Prostate gland (tissue), 2 donors: ENCODE measurements around the gene PIWIL1.

Experiments used
- POLR2A ChIP-seq: fragments of 450-650 bp; IDR thresholded peaks from one replicate; pipeline ENCODE4 v1.6.1; 2016; ENCODE audit warnings: antibody characterized with exemption, mild to moderate bottlenecking
- TF ChIP-seq, protein P1 (sequence below), 4 experiments: fragments of 200-600 bp in 2 of 4; fragments of 450-650 bp in 2 of 4; sonication (generic) in 2 of 4; IDR thresholded peaks; 1 replicate in 3 of 4; 2 replicates in 1 of 4; pipeline ENCODE4 v1.5.1; 2016 to 2019; ENCODE audit warnings: antibody characterized with exemption in 4 of 4, mild to moderate bottlenecking in 2 of 4, moderate library complexity in 2 of 4

DNA sequence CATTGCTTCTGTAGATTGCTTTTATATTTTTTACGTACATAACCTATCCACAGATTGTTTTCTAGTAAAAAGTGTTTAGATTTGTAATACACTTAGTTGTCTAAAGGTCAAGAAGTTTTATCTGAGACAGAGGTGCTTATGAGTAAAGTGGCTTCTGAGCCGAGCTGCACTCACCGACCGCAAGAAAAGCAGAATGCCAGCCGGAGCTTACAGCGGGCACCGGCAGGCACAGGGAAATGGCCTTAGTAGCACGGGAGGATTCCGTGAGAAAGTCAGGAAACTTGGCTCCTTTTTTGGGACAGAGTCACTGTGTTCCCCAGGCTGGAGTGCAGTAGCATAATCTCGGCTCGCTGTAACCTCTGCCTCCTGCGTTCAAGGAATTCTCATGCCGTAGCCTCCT, 29.8 kb downstream of the PIWIL1 start:
- TF ChIP-seq, protein P1, sequence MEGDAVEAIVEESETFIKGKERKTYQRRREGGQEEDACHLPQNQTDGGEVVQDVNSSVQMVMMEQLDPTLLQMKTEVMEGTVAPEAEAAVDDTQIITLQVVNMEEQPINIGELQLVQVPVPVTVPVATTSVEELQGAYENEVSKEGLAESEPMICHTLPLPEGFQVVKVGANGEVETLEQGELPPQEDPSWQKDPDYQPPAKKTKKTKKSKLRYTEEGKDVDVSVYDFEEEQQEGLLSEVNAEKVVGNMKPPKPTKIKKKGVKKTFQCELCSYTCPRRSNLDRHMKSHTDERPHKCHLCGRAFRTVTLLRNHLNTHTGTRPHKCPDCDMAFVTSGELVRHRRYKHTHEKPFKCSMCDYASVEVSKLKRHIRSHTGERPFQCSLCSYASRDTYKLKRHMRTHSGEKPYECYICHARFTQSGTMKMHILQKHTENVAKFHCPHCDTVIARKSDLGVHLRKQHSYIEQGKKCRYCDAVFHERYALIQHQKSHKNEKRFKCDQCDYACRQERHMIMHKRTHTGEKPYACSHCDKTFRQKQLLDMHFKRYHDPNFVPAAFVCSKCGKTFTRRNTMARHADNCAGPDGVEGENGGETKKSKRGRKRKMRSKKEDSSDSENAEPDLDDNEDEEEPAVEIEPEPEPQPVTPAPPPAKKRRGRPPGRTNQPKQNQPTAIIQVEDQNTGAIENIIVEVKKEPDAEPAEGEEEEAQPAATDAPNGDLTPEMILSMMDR (IDR thresholded peaks at IDR 0.05), result no peak
- no peak for TF ChIP-seq POLR2A
